Fibroblast of lung (primary cell): ENCODE measurements around the gene CRYL1.

Experiments used
- CTCF ChIP-seq, 2 donors: IDR thresholded peaks in 1 of 2; conservative IDR thresholded peaks in 1 of 2; 1 replicate in 1 of 2; 2 replicates in 1 of 2; pipeline ENCODE4 v1.5.1; 2011 to 2012; ENCODE audit warnings: low read length in 2 of 2, control low read depth in 1 of 2, inconsistent platforms in 1 of 2, low read depth in 1 of 2, mild to moderate bottlenecking in 1 of 2
- EZH2 ChIP-seq: IDR thresholded peaks from 2 replicates; pipeline ENCODE4 v1.5.1; 2012; ENCODE audit warnings: low read length, control low read depth, mild to moderate bottlenecking; ENCODE audit errors: missing control alignments

- TF ChIP-seq CTCF (conservative IDR thresholded peaks at IDR 0.05 in 1 of 2, IDR thresholded peaks at IDR 0.05 in 1 of 2; ENCODE audit: low read depth in 1 of 2, low read length in 2 of 2) (no peak), EZH2 (no peak)
Observed at GRCh38 chr13:20461481-20461859, 64.2 kb downstream of the CRYL1 start.
